ENCODE measurements around the gene ZNF423. TPM values are rescaled to one million over a fixed set of nuclear protein-coding genes. Genes with fewer than 3 reads are reported as not detected.

Gene ZNF423
- total and polyA plus RNA-seq, 2 experiments from 2014 or later = 14.9 to 41.8 TPM

GRCh38 chr16:49739381-49739780 is 116.5 kb downstream of the ZNF423 start:
- DNase-seq (ENCODE audit: low spot score) (peak; percentile 84), ATAC-seq (peak; percentile 88)
- Mint-ChIP-seq H3K4me3 (no peak overlapping the region), H3K9me3 (no peaks in the 10 kb centered on the region; the same call in 2 of the 3 replicates), H3K27ac (no peak overlapping the region), H3K27me3 (ENCODE audit: insufficient read depth, low read depth, poor library complexity) (peaks cover 15% of the 10 kb centered on the region), H3K4me1 (peaks cover 27% of the 10 kb centered on the region), H3K36me3 (ENCODE audit: low read depth) (peaks cover 3% of the 10 kb centered on the region; the same call in 2 of the 3 replicates)
- no peaks in the 10 kb centered on the region for H3K9me2 ChIP-seq (ENCODE audit: insufficient read depth)
- H3K27me3 ChIP-seq (ENCODE audit: insufficient read depth) = no peaks in the 10 kb centered on the region
- H3K4me3 ChIP-seq = no peak overlapping the region
- H3K4me1 ChIP-seq (ENCODE audit: insufficient read depth) = no peaks in the 10 kb centered on the region
- H3K27ac ChIP-seq (ENCODE audit: low read depth) = no peak overlapping the region
- H4K20me1 ChIP-seq (replicated peaks; ENCODE audit: insufficient read depth) = no peaks in the 10 kb centered on the region
- H3K79me2 ChIP-seq (replicated peaks; ENCODE audit: insufficient read depth) = 0 out of 2 replicates have a peak, but pooled peaks cover 4% of the 10 kb centered on the region
- H3K36me3 ChIP-seq (ENCODE audit: insufficient read depth) = no peaks in the 10 kb centered on the region
- TF ChIP-seq JUNB (IDR thresholded peaks at IDR 0.05; ENCODE audit: unreplicated experiment) (no peak), CTCF (conservative IDR thresholded peaks at IDR 0.05; ENCODE audit: low read depth in 2 of 2) (peak; percentile 55 to 72), NANOG (IDR thresholded peaks at IDR 0.05; ENCODE audit: borderline replicate concordance) (no peak)
- H2AFZ ChIP-seq = no peak overlapping the region
- no peaks in the 10 kb centered on the region for H3F3A ChIP-seq (replicated peaks; ENCODE audit: low read depth)
- no peak overlapping the region for H3K4me2 ChIP-seq

- Mint-ChIP-seq H3K27me3 (ENCODE audit: insufficient read depth, low read depth, poor library complexity) (peaks cover 15% of the 10 kb centered on the region), H3K4me3 (no peak overlapping the region), H3K4me1 (peaks cover 24% of the 10 kb centered on the region), H3K9me3 (no peaks in the 10 kb centered on the region; the same call in 2 of the 3 replicates), H3K27ac (no peak overlapping the region), H3K36me3 (ENCODE audit: low read depth) (peaks cover 3% of the 10 kb centered on the region; the same call in 2 of the 3 replicates)
- H3K79me2 ChIP-seq (replicated peaks; ENCODE audit: insufficient read depth) = 0 out of 2 replicates have a peak, but pooled peaks cover 6% of the 10 kb centered on the region
- H3K27ac ChIP-seq (ENCODE audit: low read depth) = no peak overlapping the region
- no peaks in the 10 kb centered on the region for H3K9me2 ChIP-seq (ENCODE audit: insufficient read depth)
- H3K4me2 ChIP-seq = no peak overlapping the region
- ATAC-seq (no peak), DNase-seq (ENCODE audit: low spot score) (no peak)
- H3K4me1 ChIP-seq (ENCODE audit: insufficient read depth) = no peaks in the 10 kb centered on the region
- no peak overlapping the region for H2AFZ ChIP-seq
- no peaks in the 10 kb centered on the region for H3K36me3 ChIP-seq (ENCODE audit: insufficient read depth)
- H3K4me3 ChIP-seq = no peak overlapping the region
- H3K27me3 ChIP-seq (ENCODE audit: insufficient read depth) = no peaks in the 10 kb centered on the region
- no peaks in the 10 kb centered on the region for H4K20me1 ChIP-seq (replicated peaks; ENCODE audit: insufficient read depth)
- no peaks in the 10 kb centered on the region for H3F3A ChIP-seq (replicated peaks; ENCODE audit: low read depth)
- no peak for TF ChIP-seq ETS1 (IDR thresholded peaks at IDR 0.05)
- no peak for TF ChIP-seq ZNF114 (CRISPR knock-in tag; IDR thresholded peaks at IDR 0.05)
- TF ChIP-seq REST (IDR thresholded peaks at IDR 0.05; ENCODE audit: unreplicated experiment) = no peak
- TF ChIP-seq JUNB (IDR thresholded peaks at IDR 0.05; ENCODE audit: unreplicated experiment) = no peak
- no peak for TF ChIP-seq ZNF462 (CRISPR knock-in tag; IDR thresholded peaks at IDR 0.05)
- no peak for TF ChIP-seq ZNF331 (CRISPR knock-in tag; IDR thresholded peaks at IDR 0.05; ENCODE audit: low read depth)
- no peak for TF ChIP-seq NANOG (IDR thresholded peaks at IDR 0.05; ENCODE audit: borderline replicate concordance)
- no peak for TF ChIP-seq CREB1 (CRISPR knock-in tag; IDR thresholded peaks at IDR 0.05; ENCODE audit: low read depth)
Measured at GRCh38 chr16:49738832-49739231, 117.1 kb downstream of the ZNF423 start.
